A673 (cell line): ENCODE measurements around the gene LMCD1. TPM values are rescaled to one million over a fixed set of nuclear protein-coding genes. Genes with fewer than 3 reads are reported as not detected.
A peak's percentile ranks its signal among the peaks of the same experiment; 100 is the strongest.

ENCODE experiments used
- BruUV-seq: library from RNA; stranded (reverse); fragments of 400-500 nt; replicated peaks from 2 replicates; lab custom pipeline; 2021; lab: Mats Ljungman, UMichigan
- CTCF ChIA-PET: fragments of 300-600 bp; sonication (Branson Sonifier 250); formaldehyde crosslinking; loops from one replicate; lab custom pipeline; 2022; ENCODE audit warnings: antibody characterized with exemption; lab: Charles Lee
- POLR2A ChIA-PET: fragments of 300-600 bp; sonication (Branson Sonifier 250); formaldehyde crosslinking; loops from one replicate; lab custom pipeline; 2022; ENCODE audit warnings: antibody characterized with exemption; ENCODE audit not compliant: low non-redundant PET; lab: Charles Lee
- DNase-seq: peaks from one replicate; pipeline ENCODE4 v3.0.0-alpha.2; 2015; ENCODE audit warnings: low spot score
- H3K27ac ChIP-seq: fragments of 200-600 bp; sonication (generic); 2 replicates; pipeline ENCODE4 v1.5.1; 2016; ENCODE audit warnings: mixed run types, low read depth, mild to moderate bottlenecking, mixed read lengths, antibody characterized with exemption, low read length; ENCODE audit not compliant: poor library complexity, severe bottlenecking
- H3K27me3 ChIP-seq: fragments of 200-600 bp; sonication (generic); replicated peaks from 2 replicates; pipeline ENCODE4 v1.6.1; 2017; ENCODE audit warnings: mixed run types, low read depth, mild to moderate bottlenecking, mixed read lengths, antibody characterized with exemption, low read length; ENCODE audit not compliant: insufficient read depth, poor library complexity
- H3K36me3 ChIP-seq: fragments of 200-600 bp; sonication (generic); 2 replicates; pipeline ENCODE4 v1.6.1; 2016; ENCODE audit warnings: mixed run types, mild to moderate bottlenecking, mixed read lengths, antibody characterized with exemption, low read length; ENCODE audit not compliant: insufficient read depth, poor library complexity, severe bottlenecking
- H3K4me1 ChIP-seq: fragments of 200-600 bp; sonication (generic); 2 replicates; pipeline ENCODE4 v1.6.1; 2017; ENCODE audit warnings: mixed run types, mild to moderate bottlenecking, mixed read lengths, antibody characterized with exemption, low read length; ENCODE audit not compliant: insufficient read depth, poor library complexity, severe bottlenecking
- H3K4me3 ChIP-seq: fragments of 200-600 bp; sonication (generic); 2 replicates; pipeline ENCODE4 v1.5.1; 2016; ENCODE audit warnings: low read depth, mixed run types, mild to moderate bottlenecking, mixed read lengths, low read length; ENCODE audit not compliant: poor library complexity, severe bottlenecking
- H3K9me3 ChIP-seq: fragments of 200-600 bp; sonication (generic); 2 replicates; pipeline ENCODE4 v1.6.1; 2016; ENCODE audit warnings: mixed run types, low read depth, mild to moderate bottlenecking, mixed read lengths, antibody characterized with exemption, low read length; ENCODE audit not compliant: poor library complexity, severe bottlenecking
- EZH2 ChIP-seq: fragments of 200-600 bp; sonication (generic); IDR thresholded peaks from 2 replicates; pipeline ENCODE4 v1.6.1; 2017; ENCODE audit warnings: borderline replicate concordance, low read depth, mild to moderate bottlenecking, mixed read lengths, antibody characterized with exemption, low read length; ENCODE audit not compliant: poor library complexity, severe bottlenecking
- intact Hi-C: fragments of 100-400 bp; cut with micrococcal nuclease; formaldehyde crosslinking; loops from one replicate; pipeline ENCODE4 v1.10.0; 2022; ENCODE audit not compliant: unreplicated experiment
- total RNA-seq: library from RNA; stranded (reverse); gene quantifications from 2 replicates; pipeline ENCODE4 v1.2.3, GENCODE V29; 2021
- TF ChIP-seq, protein P1 (sequence below): fragments of 300-800, 200-600 bp; sonication (generic); conservative IDR thresholded peaks from 2 replicates; pipeline ENCODE4 v1.5.1; 2017; ENCODE audit warnings: low read depth, mild to moderate bottlenecking, antibody characterized with exemption, low read length, moderate library complexity, mixed read lengths

LMCD1 gene
- total RNA-seq, 1 experiment from 2014 or later = 4.3 TPM

DNA sequence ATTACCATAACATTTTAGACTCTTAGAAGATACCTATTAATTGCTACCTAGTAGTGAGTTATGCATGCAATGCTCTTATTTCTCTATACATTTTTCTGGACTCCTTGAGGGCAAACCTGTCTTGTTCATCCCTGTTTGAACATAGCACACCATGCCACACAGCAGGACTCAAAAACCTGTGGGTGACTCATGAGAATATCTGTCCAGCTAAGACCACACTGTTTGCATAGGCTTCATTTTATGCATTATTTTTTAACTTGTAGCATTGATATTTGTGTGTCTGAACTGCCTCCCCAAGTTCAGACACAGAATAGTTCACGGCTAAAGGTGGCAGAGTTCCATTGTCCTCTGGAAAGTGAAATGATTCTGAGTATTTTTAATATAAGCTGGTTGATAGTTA, 1.8 kb downstream of the LMCD1 start:
- CTCF ChIA-PET = interaction anchor here (0.7 kb wide), 1 partner anchor 61 kb away, joined by 3 read pairs; no protein-coding TSS in a partner anchor
- no peaks in the 10 kb centered on the region for H3K27me3 ChIP-seq
- H3K4me1 ChIP-seq = peaks cover 31% of the 10 kb centered on the region
- POLR2A ChIA-PET = no interaction called here
- no peaks in the 10 kb centered on the region for H3K9me3 ChIP-seq
- no peak overlapping the region for H3K27ac ChIP-seq
- no peak for TF ChIP-seq EZH2
- TF ChIP-seq, protein P1, sequence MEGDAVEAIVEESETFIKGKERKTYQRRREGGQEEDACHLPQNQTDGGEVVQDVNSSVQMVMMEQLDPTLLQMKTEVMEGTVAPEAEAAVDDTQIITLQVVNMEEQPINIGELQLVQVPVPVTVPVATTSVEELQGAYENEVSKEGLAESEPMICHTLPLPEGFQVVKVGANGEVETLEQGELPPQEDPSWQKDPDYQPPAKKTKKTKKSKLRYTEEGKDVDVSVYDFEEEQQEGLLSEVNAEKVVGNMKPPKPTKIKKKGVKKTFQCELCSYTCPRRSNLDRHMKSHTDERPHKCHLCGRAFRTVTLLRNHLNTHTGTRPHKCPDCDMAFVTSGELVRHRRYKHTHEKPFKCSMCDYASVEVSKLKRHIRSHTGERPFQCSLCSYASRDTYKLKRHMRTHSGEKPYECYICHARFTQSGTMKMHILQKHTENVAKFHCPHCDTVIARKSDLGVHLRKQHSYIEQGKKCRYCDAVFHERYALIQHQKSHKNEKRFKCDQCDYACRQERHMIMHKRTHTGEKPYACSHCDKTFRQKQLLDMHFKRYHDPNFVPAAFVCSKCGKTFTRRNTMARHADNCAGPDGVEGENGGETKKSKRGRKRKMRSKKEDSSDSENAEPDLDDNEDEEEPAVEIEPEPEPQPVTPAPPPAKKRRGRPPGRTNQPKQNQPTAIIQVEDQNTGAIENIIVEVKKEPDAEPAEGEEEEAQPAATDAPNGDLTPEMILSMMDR = no peak
- no peak overlapping the region for H3K4me3 ChIP-seq
- no TSS peak for BruUV-seq
- intact Hi-C loops = no loop called here
- no peaks in the 10 kb centered on the region for H3K36me3 ChIP-seq
- DNase-seq = no peak

DNA sequence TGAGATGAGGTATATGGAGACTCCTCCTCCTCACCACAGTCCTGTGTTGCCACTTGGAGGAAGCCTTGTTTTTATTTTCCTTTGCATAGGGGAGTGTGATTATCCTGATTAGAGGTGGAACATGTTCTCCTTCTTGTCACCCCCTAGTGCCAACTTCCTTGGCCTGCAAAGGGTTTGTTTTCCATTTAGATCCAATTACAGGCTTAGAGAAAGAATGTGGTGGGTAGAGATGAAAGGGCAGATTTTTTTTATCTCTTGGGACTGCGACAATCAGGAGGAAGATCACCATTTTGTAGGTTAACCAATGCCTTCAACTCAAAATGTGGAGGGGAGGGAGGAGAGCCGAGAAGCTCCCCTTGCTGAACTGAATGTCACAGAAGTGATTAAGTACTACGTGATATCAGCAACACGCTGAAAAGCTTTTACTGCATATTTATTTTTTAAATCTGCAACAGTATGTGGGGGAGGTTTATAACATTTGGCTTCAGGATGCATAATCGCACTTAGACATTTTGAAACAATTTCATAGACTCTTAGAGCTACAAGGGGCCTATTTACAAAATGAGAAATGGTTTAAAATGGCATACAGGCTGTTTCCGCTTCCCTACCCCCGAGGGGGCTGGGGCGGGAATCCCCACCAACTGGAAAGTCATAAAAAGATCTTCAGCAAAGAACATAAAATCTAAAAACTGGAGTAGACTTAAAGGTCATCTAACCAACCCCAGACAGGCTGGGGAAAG, 2.4 kb downstream of the LMCD1 start:
- H3K36me3 ChIP-seq = no peaks in the 10 kb centered on the region
- BruUV-seq = no TSS peak
- H3K4me1 ChIP-seq = peaks cover 31% of the 10 kb centered on the region
- ChIA-PET CTCF (interaction anchor here (0.7 kb wide), 1 partner anchor 62 kb away, joined by 3 read pairs; no protein-coding TSS in a partner anchor), POLR2A (no interaction called here)
- no peak overlapping the region for H3K4me3 ChIP-seq
- H3K27ac ChIP-seq = peak overlapping the region; percentile 32
- peak; percentile 86 for DNase-seq
- no peaks in the 10 kb centered on the region for H3K27me3 ChIP-seq
- no peaks in the 10 kb centered on the region for H3K9me3 ChIP-seq
- no peak for TF ChIP-seq EZH2
- TF ChIP-seq, protein P1 = peak; percentile 35; the same call in 1 of the 2 replicates
- intact Hi-C loops = no loop called here

DNA sequence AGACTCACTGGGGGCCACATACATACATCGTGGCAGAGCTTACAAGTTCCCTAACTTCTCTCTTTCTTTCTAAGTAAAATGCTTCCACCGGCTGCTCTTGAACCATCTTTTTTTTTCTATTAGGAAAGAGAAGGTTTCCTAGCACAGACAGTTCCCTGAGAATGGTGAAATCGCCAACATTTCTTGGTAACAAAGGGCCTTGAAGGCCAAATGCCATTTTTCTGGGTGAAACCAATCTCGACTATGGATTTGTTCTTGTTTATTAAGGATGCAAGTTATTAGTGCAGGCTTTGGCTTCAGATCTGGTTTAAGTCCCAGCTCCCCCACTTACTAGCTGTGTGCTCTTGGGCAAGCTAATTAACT, 3.0 kb downstream of the LMCD1 start:
- POLR2A ChIA-PET = no interaction called here
- intact Hi-C loops = no loop called here
- H3K27me3 ChIP-seq = no peaks in the 10 kb centered on the region
- DNase-seq = no peak
- CTCF ChIA-PET = no interaction called here
- H3K36me3 ChIP-seq = no peaks in the 10 kb centered on the region
- H3K4me3 ChIP-seq = no peak overlapping the region
- H3K27ac ChIP-seq = peak overlapping the region; percentile 32
- H3K4me1 ChIP-seq = peaks cover 31% of the 10 kb centered on the region
- no TSS peak for BruUV-seq
- TF ChIP-seq, protein P1 = no peak
- TF ChIP-seq EZH2 = no peak
- H3K9me3 ChIP-seq = no peaks in the 10 kb centered on the region
